Smooth muscle cell (in vitro differentiated cells): ENCODE data around the gene PAM. TPM values are rescaled to one million over a fixed set of nuclear protein-coding genes. Genes with fewer than 3 reads are reported as not detected.
A peak's percentile ranks its signal among the peaks of the same experiment; 100 is the strongest.

Experiments used
- DNase-seq: peaks from one replicate; lab custom pipeline; 2025; ENCODE audit not compliant: unreplicated experiment; lab: John Stamatoyannopoulos, UW
- H2AFZ ChIP-seq: fragments of 200-600 bp; sonication (generic); 2 replicates; pipeline ENCODE4 v1.6.0; 2016; ENCODE audit warnings: antibody characterized with exemption, low read depth, mild to moderate bottlenecking
- H3F3A ChIP-seq: fragments of 200-600 bp; sonication (generic); 2 replicates; pipeline ENCODE4 v1.6.0; 2017; ENCODE audit warnings: antibody characterized with exemption, low read depth
- H3K27ac ChIP-seq: fragments of 200-600 bp; sonication (generic); 2 replicates; pipeline ENCODE4 v1.5.1; 2016; ENCODE audit warnings: low read depth, mild to moderate bottlenecking
- H3K27me3 ChIP-seq: fragments of 200-600 bp; sonication (generic); 2 replicates; pipeline ENCODE4 v1.6.1; 2016; ENCODE audit warnings: low read depth, mild to moderate bottlenecking
- H3K36me3 ChIP-seq: fragments of 200-600 bp; sonication (generic); 2 replicates; pipeline ENCODE4 v1.5.1; 2016; ENCODE audit warnings: low read depth
- H3K4me1 ChIP-seq: fragments of 200-600 bp; sonication (generic); 2 replicates; pipeline ENCODE4 v1.5.1; 2016; ENCODE audit warnings: low read depth
- H3K4me2 ChIP-seq: fragments of 200-600 bp; sonication (generic); 2 replicates; pipeline ENCODE4 v1.6.0; 2016; ENCODE audit warnings: mild to moderate bottlenecking
- H3K4me3 ChIP-seq: fragments of 200-600 bp; sonication (generic); 2 replicates; pipeline ENCODE4 v1.5.1; 2016; ENCODE audit warnings: mild to moderate bottlenecking
- H3K79me2 ChIP-seq: fragments of 200-600 bp; sonication (generic); 2 replicates; pipeline ENCODE4 v1.6.0; 2016; ENCODE audit warnings: low read depth, mild to moderate bottlenecking
- H3K9ac ChIP-seq: fragments of 200-600 bp; sonication (generic); 2 replicates; pipeline ENCODE4 v1.6.0; 2016; ENCODE audit warnings: low read depth
- H3K9me3 ChIP-seq: fragments of 200-600 bp; sonication (generic); replicated peaks from 2 replicates; pipeline ENCODE4 v1.5.1; 2016; ENCODE audit warnings: low read depth
- H4K20me1 ChIP-seq: fragments of 200-600 bp; sonication (generic); 2 replicates; pipeline ENCODE4 v1.6.0; 2016; ENCODE audit warnings: low read depth
- CTCF ChIP-seq: fragments of 200-600 bp; sonication (generic); IDR thresholded peaks from 2 replicates; pipeline ENCODE4 v1.5.1; 2017; ENCODE audit warnings: borderline replicate concordance, mild to moderate bottlenecking, antibody characterized with exemption; ENCODE audit not compliant: insufficient read depth, poor library complexity, severe bottlenecking
- WGBS: methylation state at CpG from one replicate; pipeline ENCODE4 v1.1.7; 2016; ENCODE audit warnings: low lambda C conversion rate; 5-methylcytosine and 5-hydroxymethylcytosine counted together
- polyA plus RNA-seq: library from polyadenylated mRNA; unstranded; fragments of >200 nt; fragmentation: Nextera tagmentation; extraction: Ambion mirVana; gene quantifications from 2 replicates; pipeline ENCODE4 v1.2.1, GENCODE V29; 2016
- total RNA-seq: library from RNA; depleted of rRNA; stranded (reverse); fragments of >200 nt; gene quantifications from 2 replicates; pipeline ENCODE4 v1.2.3, GENCODE V29; 2014

The PAM gene
- total and polyA plus RNA-seq, 2 experiments from 2014 or later: 117 to 155 TPM

GRCh38 chr5:102957141-102957540, 202.0 kb downstream of the PAM start:
- DNase-seq: no peak
- Histone ChIP-seq H3K36me3 (peaks cover 8% of the 10 kb centered on the region), H3K4me2 (no peak overlapping the region), H3K4me3 (no peak overlapping the region), H4K20me1 (no peaks in the 10 kb centered on the region), H3K9ac (no peak overlapping the region), H3K9me3 (no peaks in the 10 kb centered on the region), H3K4me1 (peaks cover 9% of the 10 kb centered on the region), H3K27ac (peak overlapping the region; percentile 99), H3K79me2 (no peaks in the 10 kb centered on the region), H3F3A (peaks cover 15% of the 10 kb centered on the region), H3K27me3 (no peaks in the 10 kb centered on the region), H2AFZ (no peak overlapping the region)
- 99% methylated on average over 3 of the region's 3 CpGs for WGBS
- TF ChIP-seq CTCF: no peak

GRCh38 chr5:102958481-102959011, 203.4 kb downstream of the PAM start:
- WGBS: 26% methylated on average over 1 of the region's 1 CpG
- Histone ChIP-seq H3K79me2 (no peaks in the 10 kb centered on the region), H3K36me3 (peaks cover 8% of the 10 kb centered on the region), H3K27me3 (no peaks in the 10 kb centered on the region), H3F3A (peaks cover 15% of the 10 kb centered on the region), H3K4me1 (peaks cover 9% of the 10 kb centered on the region), H3K9me3 (no peaks in the 10 kb centered on the region), H3K4me3 (no peak overlapping the region), H3K9ac (peak overlapping the region; percentile 96), H2AFZ (peak overlapping the region; percentile 9), H3K4me2 (peak overlapping the region; percentile 79), H3K27ac (peak overlapping the region; percentile 99), H4K20me1 (no peaks in the 10 kb centered on the region)
- no peak for TF ChIP-seq CTCF
- DNase-seq: no peak

DNA sequence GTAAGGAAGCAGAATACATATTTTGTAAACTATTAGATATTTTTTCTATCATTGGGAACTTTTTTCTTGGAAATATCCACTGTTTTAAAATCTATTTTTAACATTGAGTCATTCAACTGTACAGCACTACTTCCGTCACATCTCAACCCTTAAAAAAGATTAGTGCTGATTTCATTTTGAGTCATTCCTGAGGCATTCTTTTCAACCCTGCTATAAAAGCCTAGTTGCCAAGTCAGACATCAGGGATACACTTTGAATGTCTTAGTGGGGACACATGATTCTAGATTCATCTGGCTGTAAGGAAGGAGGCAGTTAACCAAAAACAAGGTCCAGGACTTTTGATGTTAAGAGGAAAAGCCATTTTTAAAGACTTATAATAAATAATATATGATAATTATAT, 203.9 kb downstream of the PAM start:
- TF ChIP-seq CTCF: no peak
- H3K27ac ChIP-seq: peak overlapping the region; percentile 99
- H3K36me3 ChIP-seq: peaks cover 8% of the 10 kb centered on the region
- H3K9ac ChIP-seq: peak overlapping the region; percentile 96
- no peaks in the 10 kb centered on the region for H4K20me1 ChIP-seq
- no peaks in the 10 kb centered on the region for H3K27me3 ChIP-seq
- H3K4me3 ChIP-seq: no peak overlapping the region
- peak overlapping the region; percentile 9 for H2AFZ ChIP-seq
- DNase-seq: no peak
- H3K4me2 ChIP-seq: peak overlapping the region; percentile 79
- no peaks in the 10 kb centered on the region for H3K9me3 ChIP-seq
- WGBS: 7% methylated on average over 1 of the region's 1 CpG
- H3K79me2 ChIP-seq: no peaks in the 10 kb centered on the region
- peaks cover 15% of the 10 kb centered on the region for H3F3A ChIP-seq
- peaks cover 9% of the 10 kb centered on the region for H3K4me1 ChIP-seq

DNA sequence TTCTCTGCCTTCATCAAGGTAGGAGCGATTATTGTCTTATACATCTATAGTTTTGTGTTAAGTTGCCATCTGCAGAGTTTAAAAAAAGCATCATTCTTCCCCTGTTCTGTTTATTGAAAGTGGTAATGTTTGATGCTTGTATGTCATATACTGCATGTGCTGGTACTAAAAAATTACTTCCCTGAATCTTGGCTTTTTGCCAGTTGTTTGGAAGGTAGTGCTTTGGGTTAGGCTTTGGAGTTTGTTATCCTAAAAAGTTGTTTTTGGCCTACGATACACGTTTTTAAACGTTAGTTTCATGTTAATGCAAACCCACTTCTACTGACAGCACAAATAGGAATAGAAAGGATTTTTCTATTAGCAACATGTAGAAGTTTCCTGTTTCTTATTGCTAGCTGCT, 206.6 kb downstream of the PAM start:
- Histone ChIP-seq H3K9ac (no peak overlapping the region), H4K20me1 (no peaks in the 10 kb centered on the region), H3K79me2 (no peaks in the 10 kb centered on the region), H3K36me3 (peaks cover 8% of the 10 kb centered on the region), H3K4me1 (peaks cover 9% of the 10 kb centered on the region), H2AFZ (no peak overlapping the region), H3K9me3 (no peaks in the 10 kb centered on the region), H3K27me3 (no peaks in the 10 kb centered on the region), H3F3A (peaks cover 15% of the 10 kb centered on the region), H3K4me3 (no peak overlapping the region), H3K4me2 (no peak overlapping the region), H3K27ac (no peak overlapping the region)
- no peak for TF ChIP-seq CTCF
- DNase-seq: no peak
- WGBS: 94% methylated on average over 4 of the region's 4 CpGs
